Measurements from ENCODE around the gene NCKAP1. TPM values are rescaled to one million over a fixed set of nuclear protein-coding genes. Genes with fewer than 3 reads are reported as not detected.

NCKAP1 gene
- total RNA-seq, 1 experiment from 2014 or later, result 112 TPM

DNA sequence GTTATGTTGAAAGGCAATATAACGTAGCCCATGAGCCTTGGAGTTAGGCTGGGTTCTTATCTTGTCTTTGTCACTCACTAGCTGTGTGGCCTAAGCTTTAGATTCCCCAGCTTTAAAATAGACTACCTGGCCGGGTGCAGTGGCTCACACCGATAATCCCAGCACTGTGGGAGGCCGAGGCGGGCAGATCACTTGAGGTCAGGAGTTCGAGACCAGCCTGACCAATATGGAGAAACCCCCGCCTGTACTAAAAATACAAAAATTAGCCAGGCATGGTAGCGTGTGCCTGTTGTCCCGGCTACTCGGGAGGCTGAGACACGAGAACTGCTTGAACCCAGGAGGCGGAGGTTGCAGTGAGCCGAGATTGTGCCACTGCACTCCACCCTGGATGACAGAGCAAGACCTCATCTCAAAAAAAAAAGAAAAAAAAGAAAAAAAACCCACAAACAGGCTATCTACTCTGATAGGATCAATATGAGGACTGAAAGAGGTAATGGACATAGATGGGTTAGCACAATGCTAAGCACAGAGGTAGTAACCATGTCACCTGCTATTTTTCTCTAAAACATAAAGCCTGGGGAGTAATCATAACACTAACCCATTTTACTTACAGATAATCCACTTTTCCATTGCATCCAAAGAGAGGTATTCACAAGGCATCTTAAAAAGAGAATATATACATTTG, 43.9 kb downstream of the NCKAP1 start:
- no peak overlapping the region for H2BK15ac ChIP-seq (ENCODE audit: low read depth, low read length)
- no peak overlapping the region for H3K4me2 ChIP-seq (ENCODE audit: insufficient read depth, insufficient read length, low read length)
- H2AFZ ChIP-seq (ENCODE audit: low read length), result no peak overlapping the region
- no peak for DNase-seq
- H3K27ac ChIP-seq (ENCODE audit: insufficient read length, low read depth, low read length), result no peak overlapping the region
- H2AK5ac ChIP-seq (ENCODE audit: insufficient read length, low read length), result no peak overlapping the region
- no peak overlapping the region for H2BK5ac ChIP-seq (ENCODE audit: insufficient read length, low read length)
- no peaks in the 10 kb centered on the region for H3K79me2 ChIP-seq (ENCODE audit: insufficient read depth, low read length)
- H2BK120ac ChIP-seq (ENCODE audit: low read depth, low read length, poor library complexity, severe bottlenecking), result no peak overlapping the region
- Mint-ChIP-seq H3K4me3 (no peak overlapping the region), H3K4me1 (no peaks in the 10 kb centered on the region; a peak in 1 of 4 replicates), H3K36me3 (ENCODE audit: insufficient read depth in 1 of 3, low read depth in 3 of 3) (peaks cover 22 to 61% (median 37%) of the 10 kb centered on the region in 3 experiments), H3K27me3 (ENCODE audit: low read depth) (no peaks in the 10 kb centered on the region), H3K27ac (peak overlapping the region in 1 of 3 experiments; percentile 48; a peak in 1 of 7 replicates), H3K9me3 (no peaks in the 10 kb centered on the region)
- H4K20me1 ChIP-seq (ENCODE audit: control insufficient read depth, insufficient read depth, insufficient read length), result no peaks in the 10 kb centered on the region
- H2BK12ac ChIP-seq (ENCODE audit: insufficient read length, low read depth, low read length), result no peak overlapping the region
- H3K79me1 ChIP-seq (ENCODE audit: insufficient read depth, low read depth, low read length, poor library complexity, severe bottlenecking), result no peaks in the 10 kb centered on the region
- no peak overlapping the region for H3K4ac ChIP-seq (ENCODE audit: low read depth, low read length)
- H4K8ac ChIP-seq (replicated peaks; ENCODE audit: insufficient read length, low read depth, low read length), result no peak overlapping the region
- H3K14ac ChIP-seq (ENCODE audit: insufficient read depth, low read length), result no peak overlapping the region
- H3K27me3 ChIP-seq (ENCODE audit: insufficient read depth, low read length), result no peaks in the 10 kb centered on the region
- no peaks in the 10 kb centered on the region for H3K23me2 ChIP-seq (ENCODE audit: insufficient read length, low read depth, low read length, poor library complexity, severe bottlenecking)
- H3K9ac ChIP-seq (ENCODE audit: extremely low read depth, insufficient read length, low read length), result no peak overlapping the region
- H3K18ac ChIP-seq (ENCODE audit: insufficient read length, low read depth, low read length), result no peak overlapping the region
- H3T11ph ChIP-seq (ENCODE audit: low read length), result no peak overlapping the region
- WGBS (ENCODE audit: extremely low coverage, insufficient read length, low lambda C conversion rate), result no CpG with 5 or more reads among the region's 13 CpGs
- no peak overlapping the region for H4K5ac ChIP-seq (ENCODE audit: insufficient read length, low read depth, low read length)
- H3K56ac ChIP-seq (ENCODE audit: insufficient read length, low read depth, low read length), result no peak overlapping the region
- TF ChIP-seq, protein P1, sequence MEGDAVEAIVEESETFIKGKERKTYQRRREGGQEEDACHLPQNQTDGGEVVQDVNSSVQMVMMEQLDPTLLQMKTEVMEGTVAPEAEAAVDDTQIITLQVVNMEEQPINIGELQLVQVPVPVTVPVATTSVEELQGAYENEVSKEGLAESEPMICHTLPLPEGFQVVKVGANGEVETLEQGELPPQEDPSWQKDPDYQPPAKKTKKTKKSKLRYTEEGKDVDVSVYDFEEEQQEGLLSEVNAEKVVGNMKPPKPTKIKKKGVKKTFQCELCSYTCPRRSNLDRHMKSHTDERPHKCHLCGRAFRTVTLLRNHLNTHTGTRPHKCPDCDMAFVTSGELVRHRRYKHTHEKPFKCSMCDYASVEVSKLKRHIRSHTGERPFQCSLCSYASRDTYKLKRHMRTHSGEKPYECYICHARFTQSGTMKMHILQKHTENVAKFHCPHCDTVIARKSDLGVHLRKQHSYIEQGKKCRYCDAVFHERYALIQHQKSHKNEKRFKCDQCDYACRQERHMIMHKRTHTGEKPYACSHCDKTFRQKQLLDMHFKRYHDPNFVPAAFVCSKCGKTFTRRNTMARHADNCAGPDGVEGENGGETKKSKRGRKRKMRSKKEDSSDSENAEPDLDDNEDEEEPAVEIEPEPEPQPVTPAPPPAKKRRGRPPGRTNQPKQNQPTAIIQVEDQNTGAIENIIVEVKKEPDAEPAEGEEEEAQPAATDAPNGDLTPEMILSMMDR (conservative IDR thresholded peaks at IDR 0.05), result no peak
- H3K23ac ChIP-seq (ENCODE audit: insufficient read length, low read depth, low read length), result no peak overlapping the region
- no peak overlapping the region for H2BK20ac ChIP-seq (ENCODE audit: low read depth, low read length, poor library complexity, severe bottlenecking)
- H3K9me3 ChIP-seq (ENCODE audit: control insufficient read depth, low read depth, low read length), result no peaks in the 10 kb centered on the region
- no peak overlapping the region for H4K91ac ChIP-seq (ENCODE audit: insufficient read length, low read depth, low read length)
- no peaks in the 10 kb centered on the region for H3K4me1 ChIP-seq (ENCODE audit: insufficient read depth, low read length)

Measured in H9 (cell line).